HG02970 (cell line): Measurements from ENCODE around the gene LY86.

ENCODE experiments used
- ATAC-seq: cut with Tn5 transposase; IDR thresholded peaks from one replicate; pipeline ENCODE4 v1.9.1; 2021; ENCODE audit warnings: mild to moderate bottlenecking, moderate library complexity, moderate number of reproducible peaks; ENCODE audit not compliant: unreplicated experiment, low FRiP score

The LY86 gene

DNA sequence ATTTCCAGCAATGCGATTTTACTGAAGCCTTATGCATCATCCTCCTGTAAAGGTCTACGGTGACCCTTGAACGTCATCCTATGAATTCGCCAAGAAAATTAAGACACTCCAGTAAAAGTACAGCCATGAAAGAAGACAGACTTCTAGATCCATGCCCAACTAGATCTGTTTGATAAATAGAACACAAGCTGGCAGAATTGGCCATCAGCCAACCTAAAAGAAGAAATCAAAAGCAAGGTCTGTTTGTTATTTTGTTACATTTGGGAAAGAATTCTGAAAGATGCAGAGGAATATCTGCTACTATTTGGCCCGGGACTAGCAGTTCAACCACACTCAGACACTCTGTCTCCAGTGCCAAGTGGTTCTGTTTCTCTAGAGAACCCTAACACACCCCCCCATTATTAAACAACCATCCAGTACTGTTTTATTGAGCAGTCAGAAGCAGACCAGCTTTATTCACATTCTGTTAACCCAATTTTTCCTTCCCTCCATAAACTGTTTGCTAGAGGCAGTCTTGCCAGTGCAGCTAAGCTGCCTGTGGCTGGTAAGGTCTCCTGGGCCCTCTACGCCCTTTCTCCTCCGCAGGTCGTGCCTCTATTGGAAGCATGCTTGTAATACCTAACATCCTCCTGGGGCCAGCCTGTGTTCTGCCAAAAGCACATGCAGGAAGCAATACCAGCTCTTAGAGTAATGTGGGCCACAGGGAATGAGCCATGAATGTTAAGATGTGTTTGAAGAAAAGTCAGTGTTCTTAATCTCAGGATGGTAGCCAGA is 30.7 kb downstream of the LY86 start:
- ATAC-seq: no peak

DNA sequence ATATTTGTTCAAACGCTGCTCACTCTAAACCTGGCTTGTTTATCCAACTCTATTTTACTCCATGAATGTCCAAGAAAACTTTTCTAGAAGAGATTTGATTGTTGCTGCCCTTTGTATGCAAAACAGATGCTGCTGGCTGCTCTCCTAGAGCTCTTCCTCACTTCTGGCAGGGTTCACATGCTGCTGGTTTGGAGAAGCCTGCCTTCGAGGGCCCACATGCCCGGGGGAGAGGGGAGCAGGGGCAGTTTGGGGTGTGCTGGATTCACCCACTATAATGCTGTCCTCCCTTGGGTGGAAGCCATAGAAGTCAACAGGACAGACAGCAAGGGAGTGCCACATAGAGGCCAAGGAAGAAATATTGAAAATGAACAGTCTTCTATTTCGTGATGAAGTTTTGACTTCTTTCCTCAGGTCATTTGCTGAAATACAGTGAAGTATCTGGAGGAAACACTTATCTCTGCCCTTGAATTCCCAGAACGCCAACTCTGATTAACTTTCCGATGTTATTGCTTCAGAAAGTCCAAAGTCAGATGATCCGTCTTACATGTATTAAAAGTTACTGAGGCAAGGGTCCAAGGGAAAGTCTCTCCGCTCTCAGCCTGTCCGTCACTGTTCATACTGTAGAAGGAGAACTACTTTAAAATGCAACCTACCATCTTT is 32.4 kb downstream of the LY86 start:
- no peak for ATAC-seq

GRCh38 chr6:6622501-6622900 is 34.0 kb downstream of the LY86 start:
- ATAC-seq: no peak

- no peak for ATAC-seq
These were observed 35.0 kb downstream of the LY86 start for GRCh38 chr6:6623553-6623952.

- no peak for ATAC-seq
These were observed 35.9 kb downstream of the LY86 start for GRCh38 chr6:6624269-6624990.

DNA sequence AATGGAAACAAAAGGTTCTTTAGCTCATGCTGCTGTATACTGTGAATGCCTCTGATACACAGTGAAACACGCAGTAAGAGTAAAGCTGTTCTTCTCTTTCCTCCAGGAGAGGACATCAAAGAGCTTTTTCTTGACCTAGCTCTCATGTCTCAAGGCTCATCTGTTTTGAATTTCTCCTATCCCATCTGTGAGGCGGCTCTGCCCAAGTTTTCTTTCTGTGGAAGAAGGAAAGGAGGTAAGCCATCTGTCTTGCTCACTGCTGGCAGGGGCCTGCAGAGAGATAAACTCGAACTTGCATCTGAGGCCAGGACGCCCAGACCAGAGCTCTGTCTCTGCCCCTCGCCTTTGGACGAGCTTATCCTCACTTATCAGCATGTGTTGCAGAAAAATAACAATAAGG is 37.7 kb downstream of the LY86 start:
- ATAC-seq: no peak

DNA sequence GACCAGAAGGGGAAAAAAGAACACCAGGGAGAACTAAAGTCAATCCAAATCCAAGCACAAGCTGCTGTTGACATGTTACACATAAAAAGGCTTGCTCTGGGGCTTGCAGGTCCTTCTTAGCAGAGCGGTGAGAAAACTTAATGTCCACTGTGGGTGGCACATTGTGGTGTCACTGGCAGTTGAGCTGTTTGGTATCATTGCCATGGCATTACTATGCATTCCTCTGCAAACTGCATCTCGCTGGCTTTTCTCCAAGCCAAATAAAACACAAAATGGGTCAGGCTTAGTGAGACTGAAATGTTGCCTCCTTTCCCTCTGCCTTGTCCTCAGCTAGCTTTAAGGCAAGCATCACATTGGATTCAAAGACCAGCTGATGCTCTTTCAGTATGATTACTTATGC is 40.9 kb downstream of the LY86 start:
- ATAC-seq: no peak

DNA sequence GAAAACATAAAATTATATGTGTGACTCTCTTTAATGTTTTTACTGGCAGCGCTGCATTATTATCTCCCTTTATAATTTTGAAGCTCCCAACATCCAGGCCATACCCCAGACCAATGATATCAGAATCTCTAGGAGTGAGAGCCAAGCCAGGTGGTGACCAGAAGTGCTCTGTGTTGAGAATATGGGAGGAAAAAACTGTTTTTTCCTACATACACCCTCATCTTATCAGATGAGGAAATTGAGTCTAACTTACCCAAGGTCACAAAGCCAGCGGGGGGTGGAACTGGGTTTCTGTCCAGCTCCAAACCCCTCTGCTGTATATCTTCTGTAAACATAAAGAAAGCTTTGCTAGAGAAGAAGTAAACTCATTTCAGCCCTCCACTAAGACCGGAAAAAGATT is 42.5 kb downstream of the LY86 start:
- ATAC-seq: no peak

DNA sequence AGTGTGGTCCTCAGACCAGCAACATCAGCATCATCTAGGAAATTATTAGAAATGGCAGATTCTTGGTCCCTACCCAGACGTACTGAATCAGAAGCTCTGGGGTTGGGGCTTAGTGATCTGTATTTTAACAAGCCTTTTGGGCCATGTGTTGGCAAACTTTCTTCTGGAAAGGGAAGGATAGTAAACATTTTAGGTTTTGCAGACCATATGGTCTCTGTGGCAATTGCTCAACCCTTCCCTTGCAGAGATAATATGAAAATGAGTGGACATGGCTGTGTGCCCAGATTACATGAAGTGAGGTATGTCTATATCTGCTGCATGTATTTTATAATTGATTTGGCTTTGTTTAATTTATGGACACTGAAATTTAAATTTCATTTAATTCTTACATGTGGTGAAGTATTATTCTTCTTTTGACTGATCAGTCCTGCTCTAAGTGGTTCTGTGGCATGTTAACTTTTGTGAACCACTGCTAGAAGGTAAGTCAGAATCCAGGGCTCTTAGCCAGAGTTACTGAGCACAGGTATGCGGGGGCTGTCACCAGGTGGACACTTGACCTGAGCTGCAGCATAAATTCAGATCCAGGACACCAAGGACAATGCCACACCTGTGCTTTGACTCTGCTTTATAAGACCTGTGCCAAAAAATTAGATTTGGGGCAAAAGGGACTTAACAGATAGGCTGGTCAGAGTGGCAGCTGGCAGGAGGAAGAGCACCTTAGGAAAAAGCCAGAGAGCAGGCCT is 43.2 kb downstream of the LY86 start:
- no peak for ATAC-seq

- no peak for ATAC-seq
These were observed 45.6 kb downstream of the LY86 start for GRCh38 chr6:6633898-6634734.

GRCh38 chr6:6634735-6635075 is 46.2 kb downstream of the LY86 start:
- ATAC-seq: no peak

- ATAC-seq: no peak
These were observed 46.8 kb downstream of the LY86 start for GRCh38 chr6:6635291-6635690.

DNA sequence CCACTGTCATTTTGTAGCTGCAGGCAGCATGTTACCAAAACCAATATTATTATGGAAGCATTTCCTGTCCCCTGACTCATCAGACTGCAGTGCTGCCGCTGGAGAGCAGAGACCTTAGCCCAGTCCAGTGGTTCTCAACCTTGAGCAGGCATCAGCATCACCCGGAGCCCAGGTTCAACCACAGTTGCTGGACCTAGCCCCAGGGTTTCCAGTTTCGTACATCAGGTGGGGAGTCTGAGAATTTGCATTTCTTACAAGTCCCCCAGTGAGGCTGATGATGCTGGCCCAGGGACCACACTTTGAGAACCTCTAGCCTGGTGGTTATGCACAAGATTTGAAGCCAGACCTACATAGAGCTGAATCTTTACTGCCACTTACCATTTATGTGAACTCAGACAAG is 47.3 kb downstream of the LY86 start:
- ATAC-seq: no peak

GRCh38 chr6:6639572-6639971 is 51.1 kb downstream of the LY86 start:
- no peak for ATAC-seq

GRCh38 chr6:6640926-6641325 is 52.4 kb downstream of the LY86 start:
- ATAC-seq: no peak

DNA sequence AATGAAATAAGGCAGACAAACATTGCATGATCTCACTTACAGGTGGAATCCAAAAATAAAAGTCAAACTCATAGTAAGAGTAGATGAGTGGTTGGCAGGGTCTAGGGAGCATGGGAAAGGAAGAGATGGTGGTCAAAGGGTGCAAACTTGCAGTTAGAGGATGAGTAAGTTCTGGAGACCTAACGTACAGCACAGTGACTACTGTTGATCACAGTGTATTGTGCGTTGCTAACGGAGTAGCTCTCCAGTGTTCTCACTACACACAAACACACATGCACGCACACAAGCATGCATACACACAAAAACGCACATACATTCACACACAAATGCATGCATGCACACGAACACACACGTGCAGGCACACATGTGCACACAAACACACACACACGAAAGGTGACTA is 54.9 kb downstream of the LY86 start:
- ATAC-seq: no peak

DNA sequence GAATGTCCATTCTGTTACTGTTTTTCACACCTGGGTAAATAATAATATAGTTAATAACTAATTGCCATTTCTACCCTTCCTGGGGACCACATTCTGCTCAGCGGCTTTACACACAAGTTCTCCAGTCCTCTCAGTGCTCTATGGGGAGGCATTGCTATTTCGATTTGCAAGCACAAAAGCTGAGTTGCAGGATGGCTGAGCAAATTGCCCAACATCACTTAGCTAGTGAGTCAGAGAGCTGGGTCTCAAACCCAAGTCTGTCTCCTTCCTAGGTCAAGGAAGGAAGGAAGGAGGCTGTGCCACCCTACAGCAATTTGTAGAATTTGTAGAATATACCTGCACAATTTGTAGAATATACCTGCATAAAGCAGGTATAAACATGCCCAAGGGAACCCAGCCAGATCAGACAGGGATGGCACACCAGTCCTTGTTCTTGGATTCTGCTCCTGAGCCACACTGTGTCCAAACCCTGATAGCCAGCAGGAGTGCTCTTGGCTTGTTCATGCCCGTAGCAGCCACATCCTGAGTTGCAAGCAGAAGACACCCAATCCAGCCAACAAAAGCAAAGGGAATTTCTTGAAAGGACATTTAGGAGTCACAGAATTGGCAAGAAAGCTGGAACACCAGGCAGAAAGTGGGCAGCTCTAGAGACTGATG is 56.9 kb downstream of the LY86 start:
- no peak for ATAC-seq

- no peak for ATAC-seq
These were observed 57.9 kb downstream of the LY86 start for GRCh38 chr6:6646384-6646783.

DNA sequence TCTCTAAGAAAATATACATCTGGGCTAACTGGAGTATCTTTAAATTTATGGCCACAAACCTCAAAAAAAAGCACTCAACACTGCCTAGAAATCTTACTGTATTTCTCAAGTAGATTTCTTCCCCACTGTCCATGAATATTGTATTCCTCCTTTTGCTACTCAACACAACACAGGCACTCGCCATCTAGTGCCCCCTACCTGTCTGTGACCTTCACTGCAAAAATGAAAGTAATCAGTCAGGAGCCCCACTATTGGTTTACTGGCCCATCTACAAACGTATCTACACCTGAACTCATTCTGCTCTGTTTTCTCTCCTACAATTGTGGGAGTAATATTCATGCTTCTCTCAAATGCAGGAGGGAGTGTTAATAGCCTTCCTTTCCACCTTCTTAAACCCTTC is 58.3 kb downstream of the LY86 start:
- no peak for ATAC-seq
